K562 (cell line): ENCODE results near the gene STUB1. TPM values are rescaled to one million over a fixed set of nuclear protein-coding genes. Genes with fewer than 3 reads are reported as not detected.

Experiments
- ATAC-seq: fragments of 200-7000 bp; cut with Tn5 transposase; 3 replicates; pipeline ENCODE4 v1.9.1; 2020; ENCODE audit warnings: moderate library complexity
- BruUV-seq: library from RNA; stranded (reverse); fragments of 400-500 nt; replicated peaks from 2 replicates; lab custom pipeline; 2021; lab: Mats Ljungman, UMichigan
- CTCF ChIA-PET: fragments of 300-600 bp; formaldehyde crosslinking; extraction: SDS; loops from one replicate; lab custom pipeline; 2021; ENCODE audit warnings: low intra/inter-chr PET ratio; lab: Yijun Ruan, JAX
- POLR2A ChIA-PET: fragments of 300-600, 350-650 bp; sonication (Branson Sonifier 250); formaldehyde crosslinking; extraction: SDS; loops from one replicate; lab custom pipeline; 2021; ENCODE audit warnings: antibody characterized with exemption, inconsistent platforms; lab: Yijun Ruan, JAX
- DNase-seq, 4 experiments: peaks; one replicate each; pipeline versions ENCODE4 v3.0.0 to v3.0.0-alpha.2; 2011 to 2018; ENCODE audit warnings: low spot score in 3 of 4, mixed read lengths in 3 of 4; ENCODE audit errors: extremely low read depth in 1 of 4
- FAIRE-seq: peaks from 2 replicates; lab custom pipeline; 2011; peaks lifted over from hg19 to GRCh38; lab: Jason Lieb, UNC
- H2AFZ ChIP-seq: 2 replicates; pipeline ENCODE4 v1.6.0; 2011; ENCODE audit warnings: low read depth, low read length, control low read depth, inconsistent platforms
- H3K27ac ChIP-seq: fragments of 200-600 bp; 3 replicates; pipeline ENCODE4 v1.8.0; 2011; ENCODE audit warnings: low read depth, mild to moderate bottlenecking, control low read depth, inconsistent platforms, low read length, moderate library complexity, mixed read lengths; ENCODE audit errors: extremely low read depth
- H3K27me3 ChIP-seq, 2 experiments: fragments of 300-600 bp in 1 of 2; 2 replicates in 1 of 2; 3 replicates in 1 of 2; pipeline versions ENCODE4 v1.6.0 to v1.8.0; 2011; ENCODE audit warnings: inconsistent platforms in 2 of 2, low read length in 2 of 2, mild to moderate bottlenecking in 1 of 2, mixed read lengths in 1 of 2, moderate library complexity in 1 of 2; ENCODE audit not compliant: control insufficient read depth in 2 of 2, insufficient read depth in 2 of 2
- H3K36me3 ChIP-seq: fragments of 300-600 bp; 3 replicates; pipeline ENCODE4 v1.8.0; 2011; ENCODE audit warnings: mild to moderate bottlenecking, low read length, inconsistent platforms; ENCODE audit not compliant: control insufficient read depth, insufficient read depth
- H3K4me1 ChIP-seq, 2 experiments: fragments of 200-600 bp in 1 of 2; replicated peaks in 1 of 2; 2 replicates in 1 of 2; 3 replicates in 1 of 2; pipeline versions ENCODE4 v1.5.1 to v1.8.0; 2011; ENCODE audit warnings: inconsistent platforms in 2 of 2, low read length in 2 of 2, mild to moderate bottlenecking in 1 of 2, mixed read lengths in 1 of 2, moderate library complexity in 1 of 2; ENCODE audit not compliant: control insufficient read depth in 2 of 2, insufficient read depth in 2 of 2
- H3K4me2 ChIP-seq: 2 replicates; pipeline ENCODE4 v1.6.1; 2011; ENCODE audit warnings: low read length, control low read depth, inconsistent platforms, mixed read lengths; ENCODE audit not compliant: insufficient read depth
- H3K4me3 ChIP-seq: fragments of 200-600 bp; sonication (generic), shearing (Covaris generic); 2 replicates; pipeline ENCODE4 v1.5.1; 2016; ENCODE audit warnings: control low read depth, inconsistent platforms
- H3K79me2 ChIP-seq: fragments of 200-600 bp; 3 replicates; pipeline ENCODE4 v1.8.0; 2011; ENCODE audit warnings: low read length, inconsistent platforms; ENCODE audit not compliant: control insufficient read depth, insufficient read depth
- H3K9ac ChIP-seq, 2 experiments: 2 replicates each; pipeline versions ENCODE4 v1.6.0 to v1.6.1; 2011; ENCODE audit warnings: low read depth in 2 of 2, low read length in 2 of 2, control low read depth in 1 of 2, inconsistent platforms in 1 of 2, mild to moderate bottlenecking in 1 of 2, mixed read lengths in 1 of 2; ENCODE audit not compliant: insufficient read depth in 1 of 2
- H3K9me1 ChIP-seq: one replicate; pipeline ENCODE4 v1.6.0; 2011; ENCODE audit warnings: inconsistent platforms, mild to moderate bottlenecking, low read length, moderate library complexity; ENCODE audit not compliant: control insufficient read depth, insufficient read depth
- H3K9me3 ChIP-seq: replicated peaks from 2 replicates; pipeline ENCODE4 v1.5.1; 2011; ENCODE audit warnings: low read depth, low read length, inconsistent platforms; ENCODE audit not compliant: control insufficient read depth, insufficient read depth
- H4K20me1 ChIP-seq: replicated peaks from 2 replicates; pipeline ENCODE4 v1.6.1; 2011; ENCODE audit warnings: low read length, inconsistent platforms, mixed read lengths; ENCODE audit not compliant: control insufficient read depth, insufficient read depth
- ATF2 ChIP-seq: sonication (generic); formaldehyde crosslinking; IDR thresholded peaks from 2 replicates; pipeline ENCODE4 v1.8.1; 2022; ENCODE audit warnings: missing genetic modification reagents
- ERF ChIP-seq: fragments of 450-650 bp; formaldehyde crosslinking; IDR thresholded peaks from 2 replicates; pipeline ENCODE4 v1.4.0; 2020; ENCODE audit warnings: mild to moderate bottlenecking, mixed read lengths
- HNRNPL ChIP-seq: fragments of 200-400 bp; formaldehyde crosslinking; IDR thresholded peaks from 2 replicates; pipeline ENCODE4 v1.6.1; 2017; ENCODE audit warnings: low read depth, mild to moderate bottlenecking, low read length
- HSF4 ChIP-seq: fragments of 250-450 bp; sonication (Bioruptor Pico); IDR thresholded peaks from 2 replicates; pipeline ENCODE4 v2.1.2; 2022; ENCODE audit warnings: mild to moderate bottlenecking, moderate library complexity, borderline replicate concordance
- ILF3 ChIP-seq: fragments of 450-650 bp; IDR thresholded peaks from 2 replicates; pipeline ENCODE4 v1.6.1; 2018; ENCODE audit warnings: antibody characterized with exemption, mild to moderate bottlenecking, moderate library complexity, borderline replicate concordance
- IRF2 ChIP-seq: sonication (generic); formaldehyde crosslinking; IDR thresholded peaks from 2 replicates; pipeline ENCODE4 v1.8.1; 2022; ENCODE audit warnings: mild to moderate bottlenecking, missing genetic modification reagents
- NCOR1 ChIP-seq: fragments of 450-650 bp; IDR thresholded peaks from 2 replicates; pipeline ENCODE4 v1.6.1; 2016; ENCODE audit warnings: mild to moderate bottlenecking, moderate library complexity
- NFE2L1 ChIP-seq: fragments of 450-650 bp; IDR thresholded peaks from 2 replicates; pipeline ENCODE4 v1.6.1; 2016; ENCODE audit warnings: missing genetic modification characterization, low read depth, mild to moderate bottlenecking, missing compliant biosample characterization, moderate library complexity, borderline replicate concordance
- PML ChIP-seq: IDR thresholded peaks from 2 replicates; pipeline ENCODE4 v1.6.1; 2012; ENCODE audit warnings: low read length, inconsistent platforms
- VEZF1 ChIP-seq: fragments of 200-800 bp; sonication (Bioruptor generic); IDR thresholded peaks from 2 replicates; pipeline ENCODE4 v1.6.1; 2017; ENCODE audit warnings: missing genetic modification characterization, missing compliant biosample characterization
- ZBTB11 ChIP-seq, 3 experiments: fragments of 200-800 bp in 1 of 3; fragments of 250-450 bp in 1 of 3; fragments of 450-650 bp in 1 of 3; sonication (Bioruptor Pico) in 1 of 3; sonication (Bioruptor generic) in 1 of 3; formaldehyde crosslinking in 1 of 3; IDR thresholded peaks; 2 replicates each; pipeline versions ENCODE4 v1.6.1 to v1.8.0; 2016 to 2022; ENCODE audit warnings: mild to moderate bottlenecking in 2 of 3, missing genetic modification characterization in 2 of 3, missing compliant biosample characterization in 1 of 3, moderate library complexity in 1 of 3
- ZNF23 ChIP-seq: fragments of 250-450 bp; sonication (Bioruptor Pico); IDR thresholded peaks from 2 replicates; pipeline ENCODE4 v1.4.0; 2020; ENCODE audit warnings: mild to moderate bottlenecking
- WGBS: fragments of 100-300 bp; shearing (Covaris generic); methylation state at CpG from one replicate; pipeline ENCODE4 v1.1.6; 2016; ENCODE audit warnings: low coverage, mixed read lengths; ENCODE audit not compliant: insufficient coverage; ENCODE audit errors: missing lambda C conversion rate; 5-methylcytosine and 5-hydroxymethylcytosine counted together
- in situ Hi-C: fragments of 300-500 bp; cut with MboI; formaldehyde crosslinking; loops from 4 replicates; pipeline ENCODE4 v1.15.0; 2018; ENCODE audit warnings: inconsistent platforms, mixed read lengths
- intact Hi-C: fragments of 100-400 bp; cut with micrococcal nuclease; formaldehyde crosslinking; loops from 2 replicates; pipeline ENCODE4 v1.14.2; 2022
- polyA plus RNA-seq, 8 experiments: library from polyadenylated mRNA; depleted of rRNA in 4 of 8; stranded (reverse) in 5 of 8; unstranded in 3 of 8; fragments of >200 nt; fragmentation: Nextera tagmentation in 2 of 8; fragmentation: Illumina TruSeq in 1 of 8; extraction: Ambion mirVana in 2 of 8; extraction: Trizol in 1 of 8; gene quantifications; 2 replicates each; pipeline versions ENCODE4 v1.2.1 to v1.2.3, GENCODE V29; 2011 to 2014; ENCODE audit warnings: inconsistent platforms in 1 of 8, missing spikeins in 1 of 8
- total RNA-seq, 7 experiments: library from RNA; depleted of rRNA in 6 of 7; stranded (reverse); fragments of >200 nt in 6 of 7; fragmentation: Illumina TruSeq in 2 of 7; extraction: Trizol in 2 of 7; gene quantifications; 2 replicates each; pipeline versions ENCODE4 v1.2.1 to v1.2.3, GENCODE V29; 2011 to 2021; ENCODE audit warnings: low replicate concordance in 1 of 7

Gene STUB1
- total and polyA plus RNA-seq, 9 of the 15 experiments (the other 6 are each of a cell fraction or from before 2014, with no cell fraction given) = 10.6 to 251 (median 152) TPM

GRCh38 chr16:705431-706188 lies 25.4 kb downstream of the STUB1 start, which contains the start of gene FBXL16:
FBXL16 (minus strand) TSS chr16:705801; CDS start chr16:697405, 8,396 bp downstream.
- Histone ChIP-seq H3K9me1 (peaks cover 6% of the 10 kb centered on the region), H3K4me3 (peak within 1 kb of the TSS; percentile 34; the same call in 1 of the 2 replicates), H3K4me1 (peaks cover 0 to 65% of the 10 kb centered on the region in 2 experiments; a peak in 3 of 5 replicates), H3K36me3 (no peaks in the 10 kb centered on the region), H3K4me2 (peak within 1 kb of the TSS; percentile 46; the same call in 1 of the 2 replicates), H3K27me3 (peaks cover 8 to 50% of the 10 kb centered on the region in 2 experiments; a peak in 4 of 5 replicates), H2AFZ (no peak within 1 kb of the TSS), H3K9ac (peak within 1 kb of the TSS in 1 of 2 experiments; percentile 74; a peak in 2 of 4 replicates), H3K79me2 (no peaks in the 10 kb centered on the region), H4K20me1 (peaks cover 41% of the 10 kb centered on the region), H3K27ac (no peak within 1 kb of the TSS), H3K9me3 (no peaks in the 10 kb centered on the region)
- ChIA-PET POLR2A (interaction anchor here (1.0 kb wide), 1 partner anchor 13 kb away, joined by 3 read pairs; no protein-coding TSS in a partner anchor), CTCF (no interaction called here)
- WGBS = 1% methylated on average over 25 of the region's 115 CpGs
- DNase-seq = peak; percentile 76 to 95 (median 93)
- peak; percentile 15; the same call in 1 of the 3 replicates for ATAC-seq
- FAIRE-seq = no peak
- BruUV-seq = no TSS peak
- intact Hi-C loops = no loop called here
- in situ Hi-C loops = no loop called here
- TF ChIP-seq VEZF1 (peak; percentile 47), NCOR1 (no peak), ILF3 (no peak), IRF2 (CRISPR knock-in tag) (no peak), ATF2 (no peak), HNRNPL (no peak), PML (no peak), HSF4 (CRISPR knock-in tag) (no peak), ZNF23 (CRISPR knock-in tag) (no peak), ERF (no peak), NFE2L1 (tag) (no peak), ZBTB11 (CRISPR knock-in tag; IDR thresholded peaks at IDR 0.05) (0 out of 6 replicates have a peak, but pooled peaks of 1 of the 3 experiments have one; percentile 17)
